HepG2 (cell line): Measurements from ENCODE around the gene RPH3AL. TPM values are rescaled to one million over a fixed set of nuclear protein-coding genes. Genes with fewer than 3 reads are reported as not detected.

Experiments used
- FOXA1 ChIP-seq, 2 experiments: fragments of 450-650 bp in 1 of 2; sonication (generic) in 1 of 2; formaldehyde crosslinking in 1 of 2; IDR thresholded peaks; 2 replicates each; pipeline versions ENCODE4 v1.4.0 to v1.6.1; 2016 to 2020; ENCODE audit warnings: missing genetic modification reagents in 1 of 2
- GATAD1 ChIP-seq: IDR thresholded peaks from 2 replicates; pipeline ENCODE4 v1.6.1; 2016; ENCODE audit warnings: missing genetic modification reagents, missing compliant biosample characterization
- MED1 ChIP-seq: sonication (generic); formaldehyde crosslinking; IDR thresholded peaks from 2 replicates; pipeline ENCODE4 v1.4.0; 2020; ENCODE audit warnings: missing genetic modification reagents
- NCOA1 ChIP-seq: sonication (generic); formaldehyde crosslinking; IDR thresholded peaks from 2 replicates; pipeline ENCODE4 v1.9.0; 2021; ENCODE audit warnings: missing genetic modification reagents
- polyA plus RNA-seq, 8 experiments: library from polyadenylated mRNA; depleted of rRNA in 3 of 8; stranded (reverse) in 7 of 8; unstranded in 1 of 8; fragments of >200 nt; fragmentation: Illumina TruSeq in 4 of 8; extraction: Trizol in 4 of 8; gene quantifications; 2 replicates each; pipeline versions ENCODE4 v1.2.1 to v1.2.3, GENCODE V29; 2011 to 2016; ENCODE audit warnings: low read depth in 4 of 8, missing spikeins in 1 of 8, mixed read lengths in 1 of 8; ENCODE audit not compliant: insufficient read depth in 1 of 8
- total RNA-seq, 5 experiments: library from RNA; depleted of rRNA; stranded (reverse); fragments of >200 nt; fragmentation: Illumina TruSeq; extraction: Trizol; gene quantifications; 2 replicates each; pipeline ENCODE4 v1.2.3, GENCODE V29; 2016; ENCODE audit warnings: low read depth in 1 of 5
- TF ChIP-seq, protein P1 (sequence below): fragments of 450-650 bp; IDR thresholded peaks from 2 replicates; pipeline ENCODE4 v1.6.1; 2017; ENCODE audit warnings: mild to moderate bottlenecking
- TF ChIP-seq, protein P2 (sequence below): IDR thresholded peaks from 2 replicates; pipeline ENCODE4 v1.6.1; 2016; ENCODE audit warnings: low read depth, missing genetic modification reagents, missing compliant biosample characterization

RPH3AL gene
- total and polyA plus RNA-seq, 2 of the 13 experiments (the other 11 are each of a cell fraction or from before 2014, with no cell fraction given): 7.8 to 16.4 TPM

DNA sequence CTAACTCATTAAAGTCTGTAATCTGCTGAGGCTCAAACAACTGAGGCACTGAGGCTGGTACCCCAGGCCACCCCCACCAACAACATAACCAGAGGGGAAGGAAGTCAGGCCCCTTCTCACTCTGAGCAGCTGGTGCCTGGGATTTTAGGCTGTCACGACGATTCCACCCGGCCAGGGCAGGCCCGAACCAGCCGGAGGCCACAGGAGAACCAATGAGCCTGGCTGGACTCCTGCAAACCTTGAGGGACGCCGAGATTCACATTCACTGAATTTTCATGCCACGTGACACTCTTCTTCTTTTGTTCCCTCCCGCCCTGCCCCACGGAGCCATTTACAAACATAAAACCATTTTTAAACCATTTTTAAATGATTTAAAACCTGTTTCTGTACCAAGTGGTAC lies 48.1 kb downstream of the RPH3AL start (continued):
- TF ChIP-seq, protein P1, sequence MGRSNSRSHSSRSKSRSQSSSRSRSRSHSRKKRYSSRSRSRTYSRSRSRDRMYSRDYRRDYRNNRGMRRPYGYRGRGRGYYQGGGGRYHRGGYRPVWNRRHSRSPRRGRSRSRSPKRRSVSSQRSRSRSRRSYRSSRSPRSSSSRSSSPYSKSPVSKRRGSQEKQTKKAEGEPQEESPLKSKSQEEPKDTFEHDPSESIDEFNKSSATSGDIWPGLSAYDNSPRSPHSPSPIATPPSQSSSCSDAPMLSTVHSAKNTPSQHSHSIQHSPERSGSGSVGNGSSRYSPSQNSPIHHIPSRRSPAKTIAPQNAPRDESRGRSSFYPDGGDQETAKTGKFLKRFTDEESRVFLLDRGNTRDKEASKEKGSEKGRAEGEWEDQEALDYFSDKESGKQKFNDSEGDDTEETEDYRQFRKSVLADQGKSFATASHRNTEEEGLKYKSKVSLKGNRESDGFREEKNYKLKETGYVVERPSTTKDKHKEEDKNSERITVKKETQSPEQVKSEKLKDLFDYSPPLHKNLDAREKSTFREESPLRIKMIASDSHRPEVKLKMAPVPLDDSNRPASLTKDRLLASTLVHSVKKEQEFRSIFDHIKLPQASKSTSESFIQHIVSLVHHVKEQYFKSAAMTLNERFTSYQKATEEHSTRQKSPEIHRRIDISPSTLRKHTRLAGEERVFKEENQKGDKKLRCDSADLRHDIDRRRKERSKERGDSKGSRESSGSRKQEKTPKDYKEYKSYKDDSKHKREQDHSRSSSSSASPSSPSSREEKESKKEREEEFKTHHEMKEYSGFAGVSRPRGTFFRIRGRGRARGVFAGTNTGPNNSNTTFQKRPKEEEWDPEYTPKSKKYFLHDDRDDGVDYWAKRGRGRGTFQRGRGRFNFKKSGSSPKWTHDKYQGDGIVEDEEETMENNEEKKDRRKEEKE: no peak
- no peak for TF ChIP-seq MED1
- TF ChIP-seq GATAD1 (CRISPR knock-in tag): no peak
- TF ChIP-seq NCOA1 (CRISPR knock-in tag): no peak
- TF ChIP-seq, protein P2, sequence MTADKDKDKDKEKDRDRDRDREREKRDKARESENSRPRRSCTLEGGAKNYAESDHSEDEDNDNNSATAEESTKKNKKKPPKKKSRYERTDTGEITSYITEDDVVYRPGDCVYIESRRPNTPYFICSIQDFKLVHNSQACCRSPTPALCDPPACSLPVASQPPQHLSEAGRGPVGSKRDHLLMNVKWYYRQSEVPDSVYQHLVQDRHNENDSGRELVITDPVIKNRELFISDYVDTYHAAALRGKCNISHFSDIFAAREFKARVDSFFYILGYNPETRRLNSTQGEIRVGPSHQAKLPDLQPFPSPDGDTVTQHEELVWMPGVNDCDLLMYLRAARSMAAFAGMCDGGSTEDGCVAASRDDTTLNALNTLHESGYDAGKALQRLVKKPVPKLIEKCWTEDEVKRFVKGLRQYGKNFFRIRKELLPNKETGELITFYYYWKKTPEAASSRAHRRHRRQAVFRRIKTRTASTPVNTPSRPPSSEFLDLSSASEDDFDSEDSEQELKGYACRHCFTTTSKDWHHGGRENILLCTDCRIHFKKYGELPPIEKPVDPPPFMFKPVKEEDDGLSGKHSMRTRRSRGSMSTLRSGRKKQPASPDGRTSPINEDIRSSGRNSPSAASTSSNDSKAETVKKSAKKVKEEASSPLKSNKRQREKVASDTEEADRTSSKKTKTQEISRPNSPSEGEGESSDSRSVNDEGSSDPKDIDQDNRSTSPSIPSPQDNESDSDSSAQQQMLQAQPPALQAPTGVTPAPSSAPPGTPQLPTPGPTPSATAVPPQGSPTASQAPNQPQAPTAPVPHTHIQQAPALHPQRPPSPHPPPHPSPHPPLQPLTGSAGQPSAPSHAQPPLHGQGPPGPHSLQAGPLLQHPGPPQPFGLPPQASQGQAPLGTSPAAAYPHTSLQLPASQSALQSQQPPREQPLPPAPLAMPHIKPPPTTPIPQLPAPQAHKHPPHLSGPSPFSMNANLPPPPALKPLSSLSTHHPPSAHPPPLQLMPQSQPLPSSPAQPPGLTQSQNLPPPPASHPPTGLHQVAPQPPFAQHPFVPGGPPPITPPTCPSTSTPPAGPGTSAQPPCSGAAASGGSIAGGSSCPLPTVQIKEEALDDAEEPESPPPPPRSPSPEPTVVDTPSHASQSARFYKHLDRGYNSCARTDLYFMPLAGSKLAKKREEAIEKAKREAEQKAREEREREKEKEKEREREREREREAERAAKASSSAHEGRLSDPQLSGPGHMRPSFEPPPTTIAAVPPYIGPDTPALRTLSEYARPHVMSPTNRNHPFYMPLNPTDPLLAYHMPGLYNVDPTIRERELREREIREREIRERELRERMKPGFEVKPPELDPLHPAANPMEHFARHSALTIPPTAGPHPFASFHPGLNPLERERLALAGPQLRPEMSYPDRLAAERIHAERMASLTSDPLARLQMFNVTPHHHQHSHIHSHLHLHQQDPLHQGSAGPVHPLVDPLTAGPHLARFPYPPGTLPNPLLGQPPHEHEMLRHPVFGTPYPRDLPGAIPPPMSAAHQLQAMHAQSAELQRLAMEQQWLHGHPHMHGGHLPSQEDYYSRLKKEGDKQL (CRISPR knock-in tag): no peak
- TF ChIP-seq FOXA1 (IDR thresholded peaks at IDR 0.05): no peak
- no peak for TF ChIP-seq FOXA1 (CRISPR knock-in tag; IDR thresholded peaks at IDR 0.05)
